ENCODE measurements around the gene PCGF3. TPM values are rescaled to one million over a fixed set of nuclear protein-coding genes. Genes with fewer than 3 reads are reported as not detected.

The PCGF3 gene
- total RNA-seq, 1 donor from 2014 or later, result 88.1 TPM

GRCh38 chr4:658681-659667 is 46.7 kb upstream of the PCGF3 start:
- no peak overlapping the region for H3K27ac Mint-ChIP-seq
- DNase-seq (ENCODE audit: low spot score in 2 of 2, unreplicated experiment in 2 of 2), result no peak
- H3K4me3 Mint-ChIP-seq, result no peak overlapping the region
- H3K4me1 Mint-ChIP-seq, result peaks cover 4% of the 10 kb centered on the region
- TF ChIP-seq CTCF (IDR thresholded peaks at IDR 0.05; ENCODE audit: unreplicated experiment), result no peak
- no peaks in the 10 kb centered on the region for H3K27me3 Mint-ChIP-seq (ENCODE audit: low read depth)
- no peaks in the 10 kb centered on the region for H3K9me3 Mint-ChIP-seq
- H3K36me3 Mint-ChIP-seq, result peaks cover 9% of the 10 kb centered on the region

- Mint-ChIP-seq H3K4me1 (peaks cover 6% of the 10 kb centered on the region), H3K9me3 (no peaks in the 10 kb centered on the region), H3K27ac (no peak overlapping the region), H3K4me3 (no peak overlapping the region), H3K27me3 (ENCODE audit: low read depth) (no peaks in the 10 kb centered on the region), H3K36me3 (peaks cover 9% of the 10 kb centered on the region)
- DNase-seq (ENCODE audit: low spot score in 2 of 2, unreplicated experiment in 2 of 2), result no peak
- no peak for TF ChIP-seq CTCF (IDR thresholded peaks at IDR 0.05; ENCODE audit: unreplicated experiment)
Measured at GRCh38 chr4:659851-660250, 45.8 kb upstream of the PCGF3 start.

- H3K4me3 Mint-ChIP-seq, result no peak overlapping the region
- no peak for TF ChIP-seq CTCF (IDR thresholded peaks at IDR 0.05; ENCODE audit: unreplicated experiment)
Measured at GRCh38 chr4:660401-660800, 45.2 kb upstream of the PCGF3 start.

GRCh38 chr4:661231-661630 is 44.4 kb upstream of the PCGF3 start:
- Mint-ChIP-seq H3K36me3 (peaks cover 9% of the 10 kb centered on the region), H3K27ac (no peak overlapping the region), H3K4me3 (no peak overlapping the region), H3K4me1 (peaks cover 6% of the 10 kb centered on the region), H3K27me3 (ENCODE audit: low read depth) (no peaks in the 10 kb centered on the region), H3K9me3 (no peaks in the 10 kb centered on the region)
- TF ChIP-seq CTCF (IDR thresholded peaks at IDR 0.05; ENCODE audit: unreplicated experiment), result no peak
- no peak for DNase-seq (ENCODE audit: low spot score in 2 of 2, unreplicated experiment in 2 of 2)

More at GRCh38 chr4:660401-660800, 45.2 kb upstream of the PCGF3 start:
- no peak for DNase-seq (ENCODE audit: low spot score in 2 of 2, unreplicated experiment in 2 of 2)
- Mint-ChIP-seq H3K36me3 (peaks cover 9% of the 10 kb centered on the region), H3K27me3 (ENCODE audit: low read depth) (no peaks in the 10 kb centered on the region), H3K9me3 (no peaks in the 10 kb centered on the region), H3K4me1 (peaks cover 6% of the 10 kb centered on the region), H3K27ac (no peak overlapping the region)

- no peak for DNase-seq (ENCODE audit: low spot score in 2 of 2, unreplicated experiment in 2 of 2)
- Mint-ChIP-seq H3K4me1 (peaks cover 2% of the 10 kb centered on the region), H3K27ac (no peak overlapping the region), H3K36me3 (peaks cover 9% of the 10 kb centered on the region), H3K4me3 (peak overlapping the region; percentile 64), H3K27me3 (ENCODE audit: low read depth) (no peaks in the 10 kb centered on the region), H3K9me3 (no peaks in the 10 kb centered on the region)
- TF ChIP-seq CTCF (IDR thresholded peaks at IDR 0.05; ENCODE audit: unreplicated experiment), result no peak
Measured at GRCh38 chr4:661881-662761, 43.5 kb upstream of the PCGF3 start.
